Transverse colon (tissue), 3 donors: ENCODE measurements around the gene CNNM3.

Source experiments
- EP300 ChIP-seq: sonication (generic); formaldehyde crosslinking; IDR thresholded peaks from one replicate; pipeline ENCODE4 v1.6.1; 2017; ENCODE audit warnings: antibody characterized with exemption, low read depth
- TF ChIP-seq, protein P1 (sequence below), 5 experiments: fragments of 200-600 bp in 3 of 5; fragments of 450-650 bp in 2 of 5; sonication (generic) in 3 of 5; IDR thresholded peaks; 1 replicate in 2 of 5; 2 replicates in 3 of 5; pipeline ENCODE4 v1.5.1; 2016 to 2017; ENCODE audit warnings: antibody characterized with exemption in 5 of 5, inconsistent platforms in 3 of 5, mild to moderate bottlenecking in 2 of 5, moderate library complexity in 1 of 5

DNA sequence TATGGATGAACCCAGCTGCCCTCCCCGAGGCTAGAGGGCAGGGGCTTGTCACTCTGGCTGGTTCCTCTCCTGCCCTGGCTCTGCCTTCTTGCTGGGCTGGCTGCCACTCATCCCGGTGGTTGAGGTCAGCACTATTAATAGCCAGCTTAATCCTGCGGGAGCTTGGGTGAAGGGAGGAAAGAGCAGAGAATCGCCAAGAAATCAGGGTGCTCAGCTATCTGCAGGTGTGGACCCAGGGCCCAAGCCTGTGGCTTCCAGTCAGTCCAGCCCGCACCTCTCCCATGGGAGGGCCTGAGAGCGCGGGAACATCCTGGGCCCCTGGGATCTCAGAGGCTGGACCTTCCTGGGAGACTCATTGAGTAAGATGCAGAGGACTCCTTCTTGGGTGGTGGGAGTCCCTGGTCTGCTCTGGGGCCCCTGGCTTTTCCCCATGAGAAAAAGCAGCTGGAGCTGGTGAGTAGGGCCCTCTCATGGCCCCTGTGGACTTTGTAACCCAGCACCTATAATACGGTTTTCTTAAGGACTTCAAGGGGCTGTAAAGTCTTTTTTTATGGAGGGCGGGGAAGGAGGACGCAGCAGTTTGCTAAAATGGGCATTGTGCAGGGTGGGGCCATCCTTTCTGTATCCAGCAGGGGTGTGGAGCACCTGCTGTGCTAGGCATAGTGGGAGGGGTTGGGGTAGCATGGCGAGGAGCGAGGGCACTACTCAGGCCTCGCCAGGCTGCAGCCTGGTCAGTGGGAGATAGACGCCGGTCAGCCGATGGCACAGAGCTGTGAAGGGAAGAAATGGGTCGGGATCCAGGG lies 27.4 kb upstream of the CNNM3 start:
- TF ChIP-seq EP300: no peak
- TF ChIP-seq, protein P1, sequence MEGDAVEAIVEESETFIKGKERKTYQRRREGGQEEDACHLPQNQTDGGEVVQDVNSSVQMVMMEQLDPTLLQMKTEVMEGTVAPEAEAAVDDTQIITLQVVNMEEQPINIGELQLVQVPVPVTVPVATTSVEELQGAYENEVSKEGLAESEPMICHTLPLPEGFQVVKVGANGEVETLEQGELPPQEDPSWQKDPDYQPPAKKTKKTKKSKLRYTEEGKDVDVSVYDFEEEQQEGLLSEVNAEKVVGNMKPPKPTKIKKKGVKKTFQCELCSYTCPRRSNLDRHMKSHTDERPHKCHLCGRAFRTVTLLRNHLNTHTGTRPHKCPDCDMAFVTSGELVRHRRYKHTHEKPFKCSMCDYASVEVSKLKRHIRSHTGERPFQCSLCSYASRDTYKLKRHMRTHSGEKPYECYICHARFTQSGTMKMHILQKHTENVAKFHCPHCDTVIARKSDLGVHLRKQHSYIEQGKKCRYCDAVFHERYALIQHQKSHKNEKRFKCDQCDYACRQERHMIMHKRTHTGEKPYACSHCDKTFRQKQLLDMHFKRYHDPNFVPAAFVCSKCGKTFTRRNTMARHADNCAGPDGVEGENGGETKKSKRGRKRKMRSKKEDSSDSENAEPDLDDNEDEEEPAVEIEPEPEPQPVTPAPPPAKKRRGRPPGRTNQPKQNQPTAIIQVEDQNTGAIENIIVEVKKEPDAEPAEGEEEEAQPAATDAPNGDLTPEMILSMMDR (IDR thresholded peaks at IDR 0.05): peak in 2 of 5 experiments; percentile 51 to 60
